Esophagus (tissue), 2 donors: Measurements from ENCODE around the gene CDRT4. TPM values are rescaled to one million over a fixed set of nuclear protein-coding genes. Genes with fewer than 3 reads are reported as not detected.
"Not testable (repeated sequence)": the region's sequence is repeated elsewhere in the genome, so short reads cannot be mapped to it uniquely, and the experiment has no call there.

Source experiments
- H3K27ac ChIP-seq, 2 donors: one replicate each; pipeline ENCODE4 v1.5.1; 2013; ENCODE audit warnings: low read depth in 2 of 2, mild to moderate bottlenecking in 2 of 2, inconsistent platforms in 1 of 2, low read length in 1 of 2, moderate library complexity in 1 of 2
- H3K27me3 ChIP-seq, 2 donors: one replicate each; pipeline ENCODE4 v1.6.1; 2013; ENCODE audit warnings: low read length in 2 of 2, control low read depth in 1 of 2, mild to moderate bottlenecking in 1 of 2; ENCODE audit not compliant: insufficient read depth in 2 of 2, control insufficient read depth in 1 of 2
- H3K36me3 ChIP-seq, 2 donors: one replicate each; pipeline ENCODE4 v1.6.1; 2013; ENCODE audit warnings: low read length in 1 of 2; ENCODE audit not compliant: control insufficient read depth in 2 of 2, insufficient read depth in 2 of 2
- H3K4me1 ChIP-seq, 2 donors: one replicate each; pipeline ENCODE4 v1.6.1; 2013; ENCODE audit warnings: low read length in 1 of 2; ENCODE audit not compliant: control insufficient read depth in 2 of 2, insufficient read depth in 2 of 2
- H3K4me3 ChIP-seq, 2 donors: one replicate each; pipeline ENCODE4 v1.5.1; 2013; ENCODE audit warnings: low read length in 2 of 2, mild to moderate bottlenecking in 2 of 2, low read depth in 1 of 2, moderate library complexity in 1 of 2
- H3K9me3 ChIP-seq, 2 donors: one replicate each; pipeline ENCODE4 v1.6.1; 2013; ENCODE audit warnings: mild to moderate bottlenecking in 2 of 2, low read depth in 1 of 2, low read length in 1 of 2, moderate library complexity in 1 of 2; ENCODE audit not compliant: control insufficient read depth in 2 of 2, insufficient read depth in 1 of 2
- WGBS, 2 donors: extraction: QIAGEN DNeasy Blood & Tissue Kit; methylation state at CpG; one replicate each; pipeline ENCODE4 v1.1.7; 2013; 5-methylcytosine and 5-hydroxymethylcytosine counted together
- polyA plus RNA-seq, 2 donors: library from polyadenylated mRNA; stranded (reverse); fragments of 200-250 nt; gene quantifications; one replicate each; pipeline ENCODE4 v1.2.3, GENCODE V29; 2013
- donor health status: healthy with polysubstance abuse.
- donor health status: Bipolar disorder and iron deficiency.

Gene CDRT4
- polyA plus RNA-seq, 2 donors, result 2.8 to 11.3 TPM

GRCh38 chr17:15440347-15440746 is 27.1 kb downstream of the CDRT4 start:
- no peaks in the 10 kb centered on the region for H3K27me3 ChIP-seq
- peaks cover 0 to 6% of the 10 kb centered on the region in 2 donors for H3K4me1 ChIP-seq
- 87 to 89% methylated on average over 3 of the region's 3 CpGs for WGBS, 2 donors

GRCh38 chr17:15439205-15439985 is 28.0 kb downstream of the CDRT4 start:
- H3K27me3 ChIP-seq, H3K4me1 ChIP-seq, H3K27ac ChIP-seq, H3K9me3 ChIP-seq, H3K4me3 ChIP-seq, H3K36me3 ChIP-seq: not testable (repeated sequence)
- 77 to 92% methylated on average over 8 of the region's 8 CpGs for WGBS, 2 donors

More at GRCh38 chr17:15440347-15440746, 27.1 kb downstream of the CDRT4 start:
- Histone ChIP-seq H3K4me3 (no peak overlapping the region), H3K36me3 (peaks cover 0 to 5% of the 10 kb centered on the region in 2 donors), H3K27ac (no peak overlapping the region), H3K9me3 (no peaks in the 10 kb centered on the region)

GRCh38 chr17:15438491-15439105 is 28.8 kb downstream of the CDRT4 start:
- Histone ChIP-seq H3K36me3 (peaks cover 0 to 5% of the 10 kb centered on the region in 2 donors), H3K27ac (no peak overlapping the region), H3K4me1 (peaks cover 0 to 6% of the 10 kb centered on the region in 2 donors), H3K4me3 (no peak overlapping the region), H3K27me3 (no peaks in the 10 kb centered on the region), H3K9me3 (no peaks in the 10 kb centered on the region)
- 72 to 94% methylated on average over 6 of the region's 6 CpGs for WGBS, 2 donors

- Histone ChIP-seq H3K4me1 (peaks cover 0 to 7% of the 10 kb centered on the region in 2 donors), H3K27me3 (no peaks in the 10 kb centered on the region), H3K27ac (no peak overlapping the region), H3K36me3 (peaks cover 0 to 3% of the 10 kb centered on the region in 2 donors), H3K4me3 (no peak overlapping the region), H3K9me3 (no peaks in the 10 kb centered on the region)
Observed at GRCh38 chr17:15437303-15437635, 30.2 kb downstream of the CDRT4 start.

GRCh38 chr17:15436473-15437302 is 30.7 kb downstream of the CDRT4 start:
- Histone ChIP-seq H3K27ac (peak overlapping the region; percentile 25 to 29), H3K27me3 (no peaks in the 10 kb centered on the region)
- WGBS, 2 donors, result 57 to 58% methylated on average over 3 of the region's 3 CpGs

GRCh38 chr17:15434956-15435355 is 32.5 kb downstream of the CDRT4 start:
- Histone ChIP-seq H3K9me3 (no peaks in the 10 kb centered on the region), H3K4me1 (peaks cover 0 to 11% of the 10 kb centered on the region in 2 donors), H3K36me3 (peaks cover 0 to 3% of the 10 kb centered on the region in 2 donors), H3K27me3 (no peaks in the 10 kb centered on the region), H3K4me3 (no peak overlapping the region), H3K27ac (peak overlapping the region; percentile 17 to 24)
- WGBS, 2 donors, result 94 to 96% methylated on average over 8 of the region's 8 CpGs

More at GRCh38 chr17:15436473-15437302, 30.7 kb downstream of the CDRT4 start:
- H3K4me3 ChIP-seq, result no peak overlapping the region
- no peaks in the 10 kb centered on the region for H3K9me3 ChIP-seq
- peaks cover 0 to 7% of the 10 kb centered on the region in 2 donors for H3K4me1 ChIP-seq
- peaks cover 0 to 3% of the 10 kb centered on the region in 2 donors for H3K36me3 ChIP-seq

GRCh38 chr17:15432807-15433611 is 34.4 kb downstream of the CDRT4 start:
- Histone ChIP-seq H3K9me3 (no peaks in the 10 kb centered on the region), H3K27ac (peak overlapping the region; percentile 46 to 61), H3K4me1 (peaks cover 0 to 11% of the 10 kb centered on the region in 2 donors), H3K4me3 (no peak overlapping the region), H3K36me3 (peaks cover 0 to 3% of the 10 kb centered on the region in 2 donors), H3K27me3 (no peaks in the 10 kb centered on the region)
- WGBS, 2 donors, result 81 to 89% methylated on average over 6 of the region's 6 CpGs

- no peak overlapping the region for H3K27ac ChIP-seq
- H3K27me3 ChIP-seq, result no peaks in the 10 kb centered on the region
- H3K4me3 ChIP-seq, result no peak overlapping the region
- peaks cover 0 to 7% of the 10 kb centered on the region in 2 donors for H3K4me1 ChIP-seq
- no peaks in the 10 kb centered on the region for H3K9me3 ChIP-seq
- 91 to 95% methylated on average over 6 of the region's 6 CpGs for WGBS, 2 donors
- H3K36me3 ChIP-seq, result peaks cover 0 to 3% of the 10 kb centered on the region in 2 donors
Observed at GRCh38 chr17:15431766-15432165, 35.7 kb downstream of the CDRT4 start.

GRCh38 chr17:15431196-15431595 is 36.2 kb downstream of the CDRT4 start:
- Histone ChIP-seq H3K27me3 (no peaks in the 10 kb centered on the region), H3K9me3 (no peaks in the 10 kb centered on the region), H3K4me1 (peaks cover 0 to 5% of the 10 kb centered on the region in 2 donors), H3K36me3 (peaks cover 0 to 3% of the 10 kb centered on the region in 2 donors), H3K27ac (peak overlapping the region; percentile 52 to 57), H3K4me3 (no peak overlapping the region)
- 74 to 83% methylated on average over 11 of the region's 11 CpGs for WGBS, 2 donors
